ENCODE measurements around the gene PCDH8. TPM values are rescaled to one million over a fixed set of nuclear protein-coding genes. Genes with fewer than 3 reads are reported as not detected.

The PCDH8 gene
- polyA plus RNA-seq, 1 donor from 2014 or later, result not detected

DNA sequence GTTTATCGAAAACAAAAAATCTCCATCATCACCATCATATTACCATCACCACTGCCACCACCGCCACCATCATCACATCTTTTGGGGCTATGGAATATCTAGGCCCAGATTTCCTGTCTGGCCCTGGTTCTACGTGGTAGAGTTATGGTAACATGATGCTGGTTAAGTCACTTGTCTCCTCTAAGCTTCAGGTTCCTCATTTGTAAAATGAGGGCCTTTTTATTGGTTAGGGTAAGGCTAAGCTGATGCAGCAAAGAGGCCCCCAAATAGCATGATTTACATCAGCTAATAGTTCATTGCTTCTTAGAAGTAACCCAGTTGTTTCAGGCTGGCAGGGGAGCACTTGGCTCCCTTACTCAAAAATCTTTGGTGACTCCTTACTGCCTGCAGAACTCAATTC, 37.9 kb downstream of the PCDH8 start:
- Mint-ChIP-seq H3K9me3 (no peaks in the 10 kb centered on the region), H3K27ac (no peak overlapping the region), H3K27me3 (peaks cover 8% of the 10 kb centered on the region), H3K4me1 (peaks cover 0 to 1% (median 0%) of the 10 kb centered on the region in 3 donors), H3K4me3 (no peak overlapping the region), H3K36me3 (no peaks in the 10 kb centered on the region)

DNA sequence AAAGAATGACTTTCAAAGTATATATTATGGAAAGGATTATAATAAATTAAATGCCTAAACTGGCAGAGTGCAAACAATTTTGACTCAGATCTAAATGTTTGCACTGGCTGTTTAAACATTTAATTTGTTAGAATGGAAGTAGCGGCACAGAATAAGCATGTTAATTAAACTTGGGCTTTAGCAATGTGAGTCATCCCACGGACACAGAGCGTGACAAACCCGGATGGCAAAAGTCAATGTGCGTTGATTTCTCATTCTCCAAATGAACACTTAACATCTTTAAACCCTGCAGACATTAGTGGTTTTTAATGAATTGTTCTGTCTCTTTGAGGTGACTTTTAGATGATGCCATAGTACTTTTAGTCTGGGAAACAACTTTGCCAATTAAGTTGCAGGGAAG, 38.4 kb downstream of the PCDH8 start:
- H3K27ac Mint-ChIP-seq, result no peak overlapping the region
- H3K4me3 Mint-ChIP-seq, result no peak overlapping the region
- no peaks in the 10 kb centered on the region for H3K9me3 Mint-ChIP-seq
- H3K4me1 Mint-ChIP-seq, result peaks cover 0 to 1% (median 0%) of the 10 kb centered on the region in 3 donors
- no peaks in the 10 kb centered on the region for H3K36me3 Mint-ChIP-seq
- peaks cover 14% of the 10 kb centered on the region for H3K27me3 Mint-ChIP-seq

GRCh38 chr13:52809310-52809769, 39.1 kb downstream of the PCDH8 start:
- Mint-ChIP-seq H3K27me3 (peaks cover 14% of the 10 kb centered on the region), H3K4me3 (no peak overlapping the region), H3K9me3 (no peaks in the 10 kb centered on the region), H3K27ac (no peak overlapping the region), H3K36me3 (no peaks in the 10 kb centered on the region), H3K4me1 (peaks cover 0 to 1% (median 0%) of the 10 kb centered on the region in 3 donors)

DNA sequence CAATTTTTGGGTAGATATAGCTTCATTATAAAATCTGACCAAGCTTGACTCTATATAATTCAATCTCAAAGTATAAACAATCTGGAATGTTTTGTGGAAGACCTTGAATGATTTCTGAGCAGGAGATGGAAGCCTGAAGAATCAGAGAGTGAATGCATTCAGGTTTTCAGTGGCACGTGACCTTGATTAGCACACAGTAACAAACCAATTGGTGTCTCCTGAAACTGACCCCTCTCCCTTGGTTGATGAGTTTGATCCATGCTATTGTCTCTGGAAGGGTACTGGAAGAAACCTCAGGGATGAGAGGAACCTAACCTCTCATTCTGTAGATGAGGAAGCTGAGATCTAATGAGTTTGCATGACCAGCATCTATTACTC, 39.6 kb downstream of the PCDH8 start:
- peaks cover 0 to 1% (median 0%) of the 10 kb centered on the region in 3 donors for H3K4me1 Mint-ChIP-seq
- H3K9me3 Mint-ChIP-seq, result no peaks in the 10 kb centered on the region
- no peak overlapping the region for H3K4me3 Mint-ChIP-seq
- no peak overlapping the region for H3K27ac Mint-ChIP-seq
- H3K27me3 Mint-ChIP-seq, result peaks cover 16% of the 10 kb centered on the region
- H3K36me3 Mint-ChIP-seq, result no peaks in the 10 kb centered on the region

GRCh38 chr13:52806029-52806428, 42.4 kb downstream of the PCDH8 start:
- H3K4me3 Mint-ChIP-seq, result no peak overlapping the region
- H3K27ac Mint-ChIP-seq, result no peak overlapping the region
- H3K9me3 Mint-ChIP-seq, result no peaks in the 10 kb centered on the region
- H3K27me3 Mint-ChIP-seq, result peaks cover 23% of the 10 kb centered on the region
- no peaks in the 10 kb centered on the region for H3K36me3 Mint-ChIP-seq
- peaks cover 0 to 1% (median 0%) of the 10 kb centered on the region in 3 donors for H3K4me1 Mint-ChIP-seq

DNA sequence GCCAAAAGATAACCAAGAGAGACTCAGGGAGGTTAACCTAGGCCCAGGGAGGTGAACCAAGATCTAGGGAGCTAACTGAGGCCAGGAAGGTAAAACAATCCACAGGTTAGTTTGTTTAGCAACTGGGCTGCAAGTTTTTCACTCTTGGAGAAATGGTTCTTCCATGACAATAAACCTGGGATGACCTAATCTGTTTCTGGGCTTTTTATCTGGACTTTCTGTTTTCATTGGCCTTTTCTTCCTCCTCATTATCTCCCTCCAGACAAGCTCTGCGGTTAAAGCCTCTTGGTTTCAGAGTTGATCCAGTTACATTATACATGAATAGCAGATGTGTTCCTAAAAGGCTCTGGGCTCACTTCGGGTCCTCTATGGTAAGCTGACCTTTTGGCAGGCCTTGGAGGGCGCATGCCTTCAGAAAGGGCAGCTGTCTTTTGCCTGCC, 44.2 kb downstream of the PCDH8 start:
- Mint-ChIP-seq H3K36me3 (no peaks in the 10 kb centered on the region), H3K4me3 (no peak overlapping the region), H3K27me3 (peaks cover 23% of the 10 kb centered on the region), H3K27ac (peak overlapping the region in 1 of 3 donors; percentile 71), H3K9me3 (no peaks in the 10 kb centered on the region), H3K4me1 (peaks cover 0 to under 1% (median 0%) of the 10 kb centered on the region in 3 donors)

GRCh38 chr13:52800856-52801255, 47.6 kb downstream of the PCDH8 start:
- no peak overlapping the region for H3K27ac Mint-ChIP-seq
- no peak overlapping the region for H3K4me3 Mint-ChIP-seq
- peaks cover 18% of the 10 kb centered on the region for H3K27me3 Mint-ChIP-seq
- no peaks in the 10 kb centered on the region for H3K4me1 Mint-ChIP-seq
- no peaks in the 10 kb centered on the region for H3K36me3 Mint-ChIP-seq
- H3K9me3 Mint-ChIP-seq, result no peaks in the 10 kb centered on the region

GRCh38 chr13:52798770-52799430, 49.5 kb downstream of the PCDH8 start:
- H3K36me3 Mint-ChIP-seq, result no peaks in the 10 kb centered on the region
- H3K27ac Mint-ChIP-seq, result no peak overlapping the region
- peaks cover 7% of the 10 kb centered on the region for H3K27me3 Mint-ChIP-seq
- H3K4me3 Mint-ChIP-seq, result no peak overlapping the region
- no peaks in the 10 kb centered on the region for H3K9me3 Mint-ChIP-seq
- no peaks in the 10 kb centered on the region for H3K4me1 Mint-ChIP-seq

DNA sequence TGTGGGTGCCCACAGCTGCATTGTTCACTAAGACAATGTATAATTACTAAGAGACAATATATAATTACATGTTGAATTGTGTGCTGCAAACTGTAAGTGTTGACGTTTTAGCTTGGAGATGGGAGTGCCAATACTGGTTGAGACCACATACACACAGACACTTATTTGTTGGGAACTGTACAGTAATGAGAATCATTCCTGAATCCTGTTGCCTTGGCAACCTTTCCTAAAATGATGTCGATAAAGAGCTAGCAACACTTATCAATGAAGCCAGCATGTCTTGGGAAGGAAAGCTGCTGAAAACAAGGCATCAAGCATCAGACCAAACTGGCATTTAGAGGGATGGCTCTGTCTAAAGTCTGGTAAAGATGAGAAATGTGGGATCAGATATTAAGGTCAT, 51.3 kb downstream of the PCDH8 start:
- Mint-ChIP-seq H3K4me3 (no peak overlapping the region), H3K4me1 (no peaks in the 10 kb centered on the region), H3K9me3 (no peaks in the 10 kb centered on the region), H3K36me3 (no peaks in the 10 kb centered on the region), H3K27me3 (peaks cover 3% of the 10 kb centered on the region), H3K27ac (no peak overlapping the region)

DNA sequence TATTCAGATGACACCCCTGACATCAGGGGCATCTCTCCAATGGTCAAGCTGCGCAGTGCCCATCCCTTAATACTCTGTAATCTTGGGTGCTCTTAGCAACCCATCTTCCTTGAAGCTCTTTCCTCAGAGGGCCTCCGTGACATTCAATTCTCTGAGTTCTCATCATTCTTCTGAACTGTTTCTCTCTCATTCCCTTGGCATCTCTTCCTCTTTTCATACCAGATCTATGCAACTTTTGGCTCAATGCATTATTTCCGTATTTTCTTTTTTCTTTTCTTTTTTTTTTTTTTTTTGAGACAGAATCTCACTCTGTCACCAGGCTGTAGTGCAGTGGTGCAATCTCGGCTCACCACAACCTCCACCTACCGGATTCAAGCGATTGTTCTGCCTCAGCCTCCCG, 53.9 kb downstream of the PCDH8 start:
- no peaks in the 10 kb centered on the region for H3K4me1 Mint-ChIP-seq
- no peaks in the 10 kb centered on the region for H3K27me3 Mint-ChIP-seq
- no peak overlapping the region for H3K4me3 Mint-ChIP-seq
- H3K27ac Mint-ChIP-seq, result no peak overlapping the region
- no peaks in the 10 kb centered on the region for H3K9me3 Mint-ChIP-seq
- H3K36me3 Mint-ChIP-seq, result no peaks in the 10 kb centered on the region

DNA sequence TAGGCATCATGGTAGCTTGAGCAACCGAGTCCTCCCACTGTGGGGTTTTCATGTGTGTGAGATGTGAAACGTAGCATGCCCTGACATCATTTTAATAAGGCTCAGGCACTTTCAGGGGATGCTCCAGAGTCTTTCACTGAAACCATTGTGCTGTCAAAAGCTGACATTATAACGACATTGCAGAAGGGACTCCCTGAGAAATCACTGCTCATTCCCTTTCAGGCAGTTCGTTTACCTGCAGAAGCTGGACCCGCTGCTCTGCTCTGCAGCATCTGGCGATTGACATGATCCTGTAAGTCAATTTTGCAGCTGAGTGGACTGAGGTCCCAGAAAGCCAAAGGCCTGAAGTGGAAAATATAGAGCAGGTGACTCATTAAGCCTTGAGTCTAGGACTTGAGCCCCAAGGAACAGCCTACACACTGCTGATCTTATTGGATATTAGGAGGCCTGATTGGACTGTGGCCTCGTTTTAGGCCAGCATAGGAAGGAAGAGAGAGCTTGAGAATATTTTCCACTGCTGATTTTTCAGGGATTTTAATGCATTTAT, 54.9 kb downstream of the PCDH8 start:
- no peak overlapping the region for H3K27ac Mint-ChIP-seq
- H3K27me3 Mint-ChIP-seq, result no peaks in the 10 kb centered on the region
- no peaks in the 10 kb centered on the region for H3K9me3 Mint-ChIP-seq
- no peaks in the 10 kb centered on the region for H3K36me3 Mint-ChIP-seq
- H3K4me3 Mint-ChIP-seq, result no peak overlapping the region
- no peaks in the 10 kb centered on the region for H3K4me1 Mint-ChIP-seq

Other genes starting within 250 kb of the PCDH8 start
- gene HNRNPA1L2, start 206.2 kb downstream of the PCDH8 start, polyA plus RNA-seq, result 17.0 TPM
- gene SUGT1, start 195.8 kb downstream of the PCDH8 start, polyA plus RNA-seq, result 47.3 TPM
- not detected for gene CNMD, start 108.8 kb downstream of the PCDH8 start, polyA plus RNA-seq
- not detected for gene OLFM4, start 180.2 kb upstream of the PCDH8 start, polyA plus RNA-seq

Data from IgD-negative memory B cell (primary cell).